Neural cell (in vitro differentiated cells): Measurements from ENCODE around the gene PCED1B.

Source experiments
- EZH2 ChIP-seq: fragments of 200-600, 300-800 bp; shearing (Covaris generic), sonication (generic); IDR thresholded peaks from 2 replicates; pipeline ENCODE4 v1.6.1; 2014; ENCODE audit warnings: antibody characterized with exemption, low read length, borderline replicate concordance, mild to moderate bottlenecking; ENCODE audit not compliant: insufficient read depth, poor library complexity, severe bottlenecking
- RAD21 ChIP-seq: fragments of 450-650 bp; conservative IDR thresholded peaks from 2 replicates; pipeline ENCODE4 v1.6.1; 2014; ENCODE audit warnings: antibody characterized with exemption, mild to moderate bottlenecking, moderate library complexity
- TAF1 ChIP-seq: IDR thresholded peaks from 2 replicates; pipeline ENCODE4 v1.6.1; 2012; ENCODE audit warnings: low read depth
- TF ChIP-seq, protein P1 (sequence below): fragments of 450-650 bp; IDR thresholded peaks from 2 replicates; pipeline ENCODE4 v1.5.1; 2014; ENCODE audit warnings: antibody characterized with exemption, mild to moderate bottlenecking, moderate library complexity; ENCODE audit not compliant: poor library complexity, severe bottlenecking

DNA sequence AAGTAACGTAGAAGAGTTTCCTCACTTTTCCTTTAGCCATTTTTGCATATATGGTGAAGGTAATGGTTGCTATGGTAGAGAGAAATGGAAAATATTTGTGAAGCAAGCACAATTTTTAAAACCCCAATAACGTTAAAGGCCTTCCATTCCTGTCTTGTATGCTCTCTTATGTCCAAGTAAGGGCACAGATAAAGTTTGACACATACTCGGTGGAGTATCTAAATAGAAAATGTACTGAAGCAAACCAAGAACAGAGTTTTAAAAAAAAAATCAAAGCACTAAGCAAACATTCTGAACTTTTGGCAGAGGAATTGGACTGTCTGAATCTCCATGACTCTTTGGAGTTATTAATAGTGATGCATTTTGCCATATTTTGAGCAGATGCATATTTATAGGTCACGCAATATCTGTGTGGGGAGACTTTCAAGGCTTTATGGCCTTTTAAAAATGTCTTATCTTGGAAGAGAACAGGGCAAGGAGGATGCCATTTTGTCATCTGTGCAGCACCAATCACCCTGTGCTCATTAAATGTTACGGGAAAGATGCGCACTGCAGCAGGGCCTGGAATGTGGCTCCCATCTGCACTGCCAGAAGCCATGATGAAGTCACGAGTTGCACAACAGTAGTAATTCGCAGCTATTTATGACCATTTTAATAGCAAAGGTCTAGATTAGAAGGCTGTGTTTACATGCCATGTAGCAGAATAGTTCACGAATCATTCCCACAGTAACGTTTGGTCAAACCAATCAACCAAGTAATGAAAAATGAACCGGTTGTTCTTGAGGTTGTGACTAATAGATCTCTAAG lies 23.6 kb downstream of the PCED1B start:
- TF ChIP-seq, protein P1, sequence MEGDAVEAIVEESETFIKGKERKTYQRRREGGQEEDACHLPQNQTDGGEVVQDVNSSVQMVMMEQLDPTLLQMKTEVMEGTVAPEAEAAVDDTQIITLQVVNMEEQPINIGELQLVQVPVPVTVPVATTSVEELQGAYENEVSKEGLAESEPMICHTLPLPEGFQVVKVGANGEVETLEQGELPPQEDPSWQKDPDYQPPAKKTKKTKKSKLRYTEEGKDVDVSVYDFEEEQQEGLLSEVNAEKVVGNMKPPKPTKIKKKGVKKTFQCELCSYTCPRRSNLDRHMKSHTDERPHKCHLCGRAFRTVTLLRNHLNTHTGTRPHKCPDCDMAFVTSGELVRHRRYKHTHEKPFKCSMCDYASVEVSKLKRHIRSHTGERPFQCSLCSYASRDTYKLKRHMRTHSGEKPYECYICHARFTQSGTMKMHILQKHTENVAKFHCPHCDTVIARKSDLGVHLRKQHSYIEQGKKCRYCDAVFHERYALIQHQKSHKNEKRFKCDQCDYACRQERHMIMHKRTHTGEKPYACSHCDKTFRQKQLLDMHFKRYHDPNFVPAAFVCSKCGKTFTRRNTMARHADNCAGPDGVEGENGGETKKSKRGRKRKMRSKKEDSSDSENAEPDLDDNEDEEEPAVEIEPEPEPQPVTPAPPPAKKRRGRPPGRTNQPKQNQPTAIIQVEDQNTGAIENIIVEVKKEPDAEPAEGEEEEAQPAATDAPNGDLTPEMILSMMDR, result no peak
- TF ChIP-seq EZH2, result no peak
- TF ChIP-seq RAD21, result no peak
- TF ChIP-seq TAF1, result no peak
